BLaER1 (cell line): ENCODE results near the gene MKKS.

Experiments used
- H3K27ac ChIP-seq: shearing (Covaris generic); formaldehyde crosslinking; 2 replicates; pipeline ENCODE4 v1.8.1; 2022
- H3K27me3 ChIP-seq: shearing (Covaris generic); formaldehyde crosslinking; 2 replicates; pipeline ENCODE4 v1.8.1; 2022
- H3K36me3 ChIP-seq: shearing (Covaris generic); formaldehyde crosslinking; 2 replicates; pipeline ENCODE4 v1.8.1; 2022
- H3K4me1 ChIP-seq: shearing (Covaris generic); formaldehyde crosslinking; 2 replicates; pipeline ENCODE4 v1.8.1; 2022
- H3K4me2 ChIP-seq: shearing (Covaris generic); formaldehyde crosslinking; 2 replicates; pipeline ENCODE4 v1.8.1; 2022
- H3K4me3 ChIP-seq: shearing (Covaris generic); formaldehyde crosslinking; 2 replicates; pipeline ENCODE4 v1.8.1; 2022
- H3K9ac ChIP-seq: shearing (Covaris generic); formaldehyde crosslinking; 2 replicates; pipeline ENCODE4 v1.8.1; 2022
- H3K9me3 ChIP-seq: shearing (Covaris generic); formaldehyde crosslinking; 2 replicates; pipeline ENCODE4 v1.8.1; 2022
- H4K20me1 ChIP-seq: shearing (Covaris generic); formaldehyde crosslinking; 2 replicates; pipeline ENCODE4 v1.8.1; 2022
- Cebpa-rat ChIP-seq: shearing (Covaris generic); IDR thresholded peaks from 2 replicates; pipeline ENCODE4 v1.8.1; 2022

Gene MKKS

DNA sequence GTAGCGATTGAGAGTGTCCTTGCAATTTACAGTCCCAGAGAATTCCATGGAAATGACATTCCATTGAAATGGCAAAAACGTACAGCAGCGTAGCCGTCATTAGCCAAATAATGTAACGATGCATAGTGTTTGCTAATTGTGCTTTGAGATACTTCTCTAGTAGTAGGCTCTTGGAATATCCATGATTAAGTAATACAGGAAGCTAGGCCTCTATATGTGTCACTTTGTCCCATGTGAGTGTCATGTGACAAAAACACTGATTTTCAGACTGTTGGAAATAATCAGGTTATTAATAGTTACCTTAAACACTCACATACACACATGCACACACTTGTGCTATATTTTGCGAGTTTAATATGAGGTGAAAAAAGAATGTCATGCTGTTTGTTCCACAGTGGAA lies 36.3 kb upstream of the MKKS start:
- H3K4me2 ChIP-seq = no peak overlapping the region
- H4K20me1 ChIP-seq = peaks cover 2% of the 10 kb centered on the region; the same call in 1 of the 2 replicates
- no peak overlapping the region for H3K27ac ChIP-seq
- no peak for TF ChIP-seq Cebpa-rat
- H3K4me1 ChIP-seq = peaks cover 18% of the 10 kb centered on the region
- H3K9me3 ChIP-seq = no peaks in the 10 kb centered on the region
- H3K27me3 ChIP-seq = no peaks in the 10 kb centered on the region
- no peak overlapping the region for H3K9ac ChIP-seq
- H3K36me3 ChIP-seq = peaks cover 9% of the 10 kb centered on the region; the same call in 1 of the 2 replicates
- H3K4me3 ChIP-seq = no peak overlapping the region

DNA sequence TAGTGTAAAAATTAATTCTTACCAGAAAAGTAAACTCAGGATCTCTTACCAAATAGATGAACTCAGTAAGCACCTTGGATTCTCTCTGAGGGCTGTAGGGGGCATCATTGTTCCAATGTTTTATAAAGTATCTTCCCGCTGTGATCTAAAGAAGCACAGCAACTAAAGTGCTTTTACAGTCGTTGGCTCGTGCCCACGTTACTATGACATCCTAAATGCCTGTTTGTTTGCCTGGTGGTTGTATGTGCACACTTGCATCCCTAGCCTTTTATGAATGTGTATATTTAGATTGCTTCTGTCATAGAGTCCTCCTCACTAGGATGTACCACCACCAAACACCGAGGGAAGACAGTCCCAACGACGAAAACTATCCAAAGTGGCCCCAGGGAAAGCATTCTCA lies 35.6 kb upstream of the MKKS start:
- Histone ChIP-seq H3K4me1 (peaks cover 11% of the 10 kb centered on the region), H3K27ac (no peak overlapping the region), H3K4me3 (no peak overlapping the region), H3K27me3 (no peaks in the 10 kb centered on the region), H3K36me3 (peaks cover 15% of the 10 kb centered on the region; the same call in 1 of the 2 replicates), H3K9ac (no peak overlapping the region), H3K4me2 (no peak overlapping the region), H3K9me3 (no peaks in the 10 kb centered on the region), H4K20me1 (no peaks in the 10 kb centered on the region; the same call in 1 of the 2 replicates)
- no peak for TF ChIP-seq Cebpa-rat

DNA sequence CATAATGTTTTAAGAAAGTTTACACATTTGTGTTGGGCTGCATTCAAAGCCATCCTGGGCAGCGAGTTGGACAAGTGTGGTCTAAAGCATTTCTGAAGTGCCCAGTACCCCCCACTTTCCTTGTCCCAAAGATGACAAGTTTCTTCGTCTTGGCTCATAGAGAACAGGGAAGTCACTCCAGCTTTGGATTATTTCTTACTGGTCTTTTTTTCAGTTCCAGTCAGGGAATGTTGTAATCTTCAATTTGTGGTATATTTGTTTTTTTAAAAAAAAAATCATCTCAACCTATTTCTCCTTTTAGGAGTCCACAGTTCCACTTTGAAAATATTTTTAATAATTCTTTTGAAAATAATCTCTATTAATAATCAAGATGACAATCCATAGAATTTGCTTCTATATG lies 35.0 kb upstream of the MKKS start:
- peaks cover 6% of the 10 kb centered on the region for H3K4me1 ChIP-seq
- H3K27ac ChIP-seq = no peak overlapping the region
- no peak overlapping the region for H3K4me2 ChIP-seq
- TF ChIP-seq Cebpa-rat = no peak
- H4K20me1 ChIP-seq = no peaks in the 10 kb centered on the region
- no peaks in the 10 kb centered on the region for H3K27me3 ChIP-seq
- no peak overlapping the region for H3K9ac ChIP-seq
- no peak overlapping the region for H3K4me3 ChIP-seq
- H3K36me3 ChIP-seq = peaks cover 16% of the 10 kb centered on the region; the same call in 1 of the 2 replicates
- H3K9me3 ChIP-seq = no peaks in the 10 kb centered on the region

DNA sequence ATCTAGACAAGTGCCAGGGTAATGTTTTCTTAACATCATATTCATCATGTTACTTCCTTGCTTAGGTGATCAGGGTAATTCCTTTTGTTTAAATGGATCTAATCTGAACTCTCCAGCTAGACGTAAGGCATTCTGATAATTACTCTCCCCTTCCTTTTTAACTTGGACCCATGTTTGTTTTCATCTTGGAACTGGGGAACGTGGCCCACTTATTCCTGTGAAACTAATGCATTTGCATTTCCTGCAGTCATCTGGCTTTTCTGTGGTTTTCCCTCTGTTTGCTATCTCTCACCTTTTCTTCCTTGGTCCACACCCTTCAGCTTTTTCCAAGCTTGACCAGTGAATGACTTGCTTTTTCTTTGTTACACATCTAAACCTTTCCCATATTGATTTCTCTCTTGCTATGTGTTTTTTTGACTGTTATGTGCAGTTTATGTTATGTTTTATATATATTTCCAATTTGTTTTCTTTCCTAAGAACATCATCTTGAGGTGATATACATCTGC lies 34.4 kb upstream of the MKKS start:
- no peak overlapping the region for H3K9ac ChIP-seq
- H4K20me1 ChIP-seq = no peaks in the 10 kb centered on the region
- no peak overlapping the region for H3K27ac ChIP-seq
- H3K4me3 ChIP-seq = no peak overlapping the region
- no peak overlapping the region for H3K4me2 ChIP-seq
- no peaks in the 10 kb centered on the region for H3K27me3 ChIP-seq
- H3K9me3 ChIP-seq = peaks cover 4% of the 10 kb centered on the region; the same call in 1 of the 2 replicates
- no peak for TF ChIP-seq Cebpa-rat
- H3K4me1 ChIP-seq = no peaks in the 10 kb centered on the region; the same call in 1 of the 2 replicates
- H3K36me3 ChIP-seq = peaks cover 19% of the 10 kb centered on the region; the same call in 1 of the 2 replicates

DNA sequence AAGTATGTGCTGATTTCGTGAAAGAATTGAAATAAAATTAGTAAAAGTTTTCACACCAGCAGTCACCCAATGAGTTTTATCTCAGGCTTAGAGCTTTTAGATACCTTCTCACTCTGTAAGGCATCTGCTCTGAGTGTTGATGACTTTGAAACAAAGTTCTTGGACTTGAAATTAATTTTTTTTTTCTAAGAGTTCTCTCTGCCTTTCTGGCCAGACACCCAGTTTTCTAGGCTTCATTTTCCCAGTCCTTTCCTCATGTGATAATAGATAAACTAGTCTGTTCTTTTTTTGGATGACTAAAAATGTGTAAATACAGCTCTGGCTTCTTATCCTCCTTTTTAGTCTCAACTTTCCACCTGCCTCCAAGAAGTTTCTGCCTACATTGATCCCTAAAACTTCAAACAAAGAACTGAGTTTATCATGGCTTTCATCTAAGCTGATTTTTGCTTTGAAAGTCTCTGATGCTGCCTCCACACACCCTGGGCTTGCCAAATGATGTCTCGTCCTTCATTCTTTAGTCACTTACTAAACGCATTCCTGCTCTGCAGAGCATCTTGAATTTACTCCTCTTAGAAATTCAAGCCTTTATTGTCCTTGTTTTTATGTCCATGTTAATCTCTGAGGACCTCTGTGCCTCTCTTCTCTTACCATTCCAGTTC lies 33.8 kb upstream of the MKKS start:
- Histone ChIP-seq H3K27ac (no peak overlapping the region), H3K4me1 (no peaks in the 10 kb centered on the region), H3K4me3 (no peak overlapping the region), H3K4me2 (no peak overlapping the region), H3K9me3 (peaks cover 4% of the 10 kb centered on the region; the same call in 1 of the 2 replicates), H3K9ac (no peak overlapping the region), H4K20me1 (no peaks in the 10 kb centered on the region), H3K36me3 (peaks cover 25% of the 10 kb centered on the region; the same call in 1 of the 2 replicates), H3K27me3 (no peaks in the 10 kb centered on the region)
- TF ChIP-seq Cebpa-rat = no peak

DNA sequence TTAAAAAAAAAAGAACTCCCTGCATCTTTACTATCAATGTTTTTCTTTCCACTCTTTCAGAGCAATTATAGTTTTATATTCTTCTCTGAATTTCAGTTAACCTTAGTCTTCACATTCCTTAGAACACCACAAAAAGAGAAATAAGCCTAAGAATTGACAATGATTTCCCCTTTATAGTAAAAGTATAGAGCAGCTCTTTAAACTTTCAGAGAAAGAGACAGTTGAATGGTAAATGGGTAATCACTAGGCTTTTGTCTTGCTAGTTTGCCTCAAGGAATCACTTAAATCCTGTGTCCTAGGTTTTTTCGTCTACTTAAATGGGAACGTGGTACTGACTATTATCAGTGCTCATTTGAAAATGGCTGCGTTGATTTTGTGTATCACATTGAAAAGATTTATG lies 32.8 kb upstream of the MKKS start:
- Histone ChIP-seq H3K4me3 (no peak overlapping the region), H3K9ac (no peak overlapping the region), H3K9me3 (peaks cover 4% of the 10 kb centered on the region; the same call in 1 of the 2 replicates), H4K20me1 (no peaks in the 10 kb centered on the region), H3K4me1 (no peaks in the 10 kb centered on the region), H3K27ac (no peak overlapping the region), H3K27me3 (no peaks in the 10 kb centered on the region), H3K4me2 (no peak overlapping the region), H3K36me3 (peaks cover 26% of the 10 kb centered on the region; the same call in 1 of the 2 replicates)
- no peak for TF ChIP-seq Cebpa-rat

DNA sequence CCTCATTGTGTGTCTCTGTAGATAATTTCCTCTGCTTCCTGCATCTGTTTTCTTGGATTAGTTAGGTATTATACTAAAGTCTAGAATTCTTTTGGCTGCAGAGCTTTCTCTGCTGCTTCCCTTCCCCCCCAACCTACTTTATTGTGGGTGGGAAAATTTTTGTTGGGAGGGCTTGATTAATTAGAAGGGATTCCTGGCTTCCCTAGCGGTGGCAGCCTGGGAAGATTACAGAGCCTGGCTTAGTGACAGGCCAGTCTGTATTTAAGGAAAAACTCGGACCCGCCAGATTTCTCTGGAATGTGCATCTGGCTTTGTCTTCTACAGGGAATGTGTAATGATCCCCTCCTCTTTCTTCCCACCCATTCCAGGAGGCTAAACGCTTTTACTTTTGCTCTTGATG lies 32.3 kb upstream of the MKKS start:
- H3K9ac ChIP-seq = no peak overlapping the region
- peaks cover 8% of the 10 kb centered on the region for H3K9me3 ChIP-seq
- no peak overlapping the region for H3K4me2 ChIP-seq
- no peak for TF ChIP-seq Cebpa-rat
- H3K4me3 ChIP-seq = no peak overlapping the region
- no peak overlapping the region for H3K27ac ChIP-seq
- no peaks in the 10 kb centered on the region for H3K4me1 ChIP-seq
- H4K20me1 ChIP-seq = no peaks in the 10 kb centered on the region
- H3K27me3 ChIP-seq = no peaks in the 10 kb centered on the region
- H3K36me3 ChIP-seq = peaks cover 31% of the 10 kb centered on the region

DNA sequence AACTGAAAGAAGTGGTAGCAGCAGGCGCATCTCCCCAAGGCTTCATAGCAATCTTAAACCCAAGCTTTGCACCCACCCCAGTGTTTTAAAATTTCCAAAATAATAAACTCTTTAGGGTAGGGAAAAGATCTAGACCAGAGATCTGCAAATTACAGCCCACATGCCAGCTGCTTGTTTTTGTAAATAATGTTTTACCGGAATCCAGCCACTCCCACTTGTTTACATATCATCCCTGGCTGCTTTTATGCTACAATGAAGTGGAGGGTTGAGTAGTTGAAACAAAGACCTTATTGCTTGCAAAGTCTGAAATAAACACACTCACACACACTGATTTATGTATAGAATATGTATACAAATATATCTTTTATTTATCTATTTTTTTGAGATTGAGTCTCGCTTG lies 31.1 kb upstream of the MKKS start:
- Histone ChIP-seq H3K27me3 (no peaks in the 10 kb centered on the region), H3K4me2 (no peak overlapping the region), H3K27ac (no peak overlapping the region), H3K36me3 (peaks cover 36% of the 10 kb centered on the region), H3K9me3 (peaks cover 17% of the 10 kb centered on the region), H3K9ac (no peak overlapping the region), H3K4me3 (no peak overlapping the region), H3K4me1 (no peaks in the 10 kb centered on the region), H4K20me1 (no peaks in the 10 kb centered on the region)
- TF ChIP-seq Cebpa-rat = no peak

DNA sequence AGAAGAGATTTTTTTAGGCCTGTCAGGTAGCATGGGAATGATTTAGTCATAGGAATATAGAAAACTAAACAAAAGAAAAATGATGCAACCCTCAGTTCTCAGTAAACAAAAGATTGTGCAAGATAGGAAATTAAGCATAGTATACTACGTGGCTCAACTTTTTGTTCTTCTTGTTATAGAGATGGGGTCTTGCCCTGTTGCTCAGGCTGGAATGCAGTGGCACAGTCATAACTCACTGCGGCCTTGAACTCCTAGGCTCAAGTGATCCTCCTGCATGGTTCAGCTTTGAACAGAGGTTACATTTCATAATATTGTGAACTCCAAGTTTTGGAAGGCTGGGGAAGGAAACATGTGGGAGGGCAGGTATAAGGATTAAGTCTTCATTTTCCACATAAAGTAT lies 29.6 kb upstream of the MKKS start:
- Histone ChIP-seq H3K27me3 (no peaks in the 10 kb centered on the region), H3K9ac (no peak overlapping the region), H3K4me1 (no peaks in the 10 kb centered on the region), H3K9me3 (peaks cover 17% of the 10 kb centered on the region), H3K4me3 (no peak overlapping the region), H3K27ac (no peak overlapping the region), H3K4me2 (no peak overlapping the region), H3K36me3 (peaks cover 39% of the 10 kb centered on the region), H4K20me1 (no peaks in the 10 kb centered on the region)
- no peak for TF ChIP-seq Cebpa-rat

DNA sequence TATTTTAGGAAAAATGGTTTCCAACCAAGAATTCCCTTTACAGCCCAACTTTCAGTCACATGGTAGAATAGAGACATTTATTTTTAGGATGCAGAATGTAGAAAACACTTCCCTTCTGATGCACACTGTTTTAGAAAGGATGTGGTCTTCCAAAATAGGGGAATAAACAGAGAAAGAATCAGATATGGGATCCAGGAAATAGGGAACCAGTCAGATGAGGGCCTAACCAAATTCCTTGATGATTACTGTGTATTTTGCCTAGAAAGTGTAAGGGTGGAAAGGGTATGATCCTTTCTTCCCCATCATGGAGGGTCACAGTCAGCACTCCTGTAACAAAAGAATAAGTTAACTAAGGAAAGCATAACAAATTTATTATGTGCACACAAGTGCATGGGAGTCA lies 28.5 kb upstream of the MKKS start:
- H3K4me1 ChIP-seq = no peaks in the 10 kb centered on the region
- H3K9me3 ChIP-seq = peaks cover 20% of the 10 kb centered on the region
- no peak for TF ChIP-seq Cebpa-rat
- H3K27me3 ChIP-seq = no peaks in the 10 kb centered on the region
- H3K36me3 ChIP-seq = peaks cover 39% of the 10 kb centered on the region
- no peak overlapping the region for H3K4me3 ChIP-seq
- no peak overlapping the region for H3K4me2 ChIP-seq
- no peak overlapping the region for H3K27ac ChIP-seq
- no peaks in the 10 kb centered on the region for H4K20me1 ChIP-seq
- no peak overlapping the region for H3K9ac ChIP-seq
